Measurements from ENCODE around the gene PLEKHS1.

DNA sequence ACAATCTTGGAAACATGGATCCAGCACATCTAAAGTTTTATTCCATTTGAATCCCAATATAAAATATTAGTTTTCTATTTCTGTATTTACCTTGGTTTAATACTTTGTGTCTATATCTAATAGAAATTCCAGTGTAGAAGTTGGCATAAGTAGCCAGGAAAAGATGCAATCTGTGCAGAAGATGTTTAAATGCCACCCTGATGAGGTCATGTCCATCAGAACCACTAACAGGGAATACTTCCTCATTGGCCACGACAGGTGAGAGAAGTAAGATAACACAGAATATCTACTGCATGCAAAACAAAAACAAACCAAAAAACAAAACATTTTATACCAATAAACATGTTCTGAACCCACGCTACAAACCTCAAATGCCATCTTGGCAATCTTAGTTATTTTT lies 15.7 kb downstream of the PLEKHS1 start:
- TF ChIP-seq POLR2AphosphoS5 (IDR thresholded peaks at IDR 0.05) (no peak), POLR2A (IDR thresholded peaks at IDR 0.05) (no peak)
- TF ChIP-seq, protein P1, sequence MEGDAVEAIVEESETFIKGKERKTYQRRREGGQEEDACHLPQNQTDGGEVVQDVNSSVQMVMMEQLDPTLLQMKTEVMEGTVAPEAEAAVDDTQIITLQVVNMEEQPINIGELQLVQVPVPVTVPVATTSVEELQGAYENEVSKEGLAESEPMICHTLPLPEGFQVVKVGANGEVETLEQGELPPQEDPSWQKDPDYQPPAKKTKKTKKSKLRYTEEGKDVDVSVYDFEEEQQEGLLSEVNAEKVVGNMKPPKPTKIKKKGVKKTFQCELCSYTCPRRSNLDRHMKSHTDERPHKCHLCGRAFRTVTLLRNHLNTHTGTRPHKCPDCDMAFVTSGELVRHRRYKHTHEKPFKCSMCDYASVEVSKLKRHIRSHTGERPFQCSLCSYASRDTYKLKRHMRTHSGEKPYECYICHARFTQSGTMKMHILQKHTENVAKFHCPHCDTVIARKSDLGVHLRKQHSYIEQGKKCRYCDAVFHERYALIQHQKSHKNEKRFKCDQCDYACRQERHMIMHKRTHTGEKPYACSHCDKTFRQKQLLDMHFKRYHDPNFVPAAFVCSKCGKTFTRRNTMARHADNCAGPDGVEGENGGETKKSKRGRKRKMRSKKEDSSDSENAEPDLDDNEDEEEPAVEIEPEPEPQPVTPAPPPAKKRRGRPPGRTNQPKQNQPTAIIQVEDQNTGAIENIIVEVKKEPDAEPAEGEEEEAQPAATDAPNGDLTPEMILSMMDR (IDR thresholded peaks at IDR 0.05) = no peak

Data from gastroesophageal sphincter (tissue), 3 donors.